SK-N-MC (cell line): ENCODE results near the gene KLK10.

Experiments used
- DNase-seq: peaks from one replicate; pipeline ENCODE4 v3.0.0-alpha.2; 2011; ENCODE audit warnings: low read depth, low spot score
- H3K27ac ChIP-seq: fragments of 200-600 bp; sonication (generic); 2 replicates; pipeline ENCODE4 v1.5.1; 2016; ENCODE audit warnings: mixed run types
- H3K36me3 ChIP-seq: fragments of 200-600 bp; sonication (generic); 2 replicates; pipeline ENCODE4 v1.6.1; 2017; ENCODE audit warnings: antibody characterized with exemption, low read length, mixed read lengths; ENCODE audit not compliant: insufficient read depth
- H3K4me3 ChIP-seq: fragments of 200-600 bp; sonication (generic); 2 replicates; pipeline ENCODE4 v1.5.1; 2016
- H3K9ac ChIP-seq: fragments of 200-600 bp; sonication (generic); 2 replicates; pipeline ENCODE4 v1.8.0; 2017; ENCODE audit warnings: mixed run types, mixed read lengths; ENCODE audit not compliant: insufficient read length
- H3K9me3 ChIP-seq: fragments of 200-600 bp; sonication (generic); 2 replicates; pipeline ENCODE4 v1.6.1; 2017; ENCODE audit warnings: low read depth, mild to moderate bottlenecking, antibody characterized with exemption, low read length, moderate library complexity, mixed read lengths
- EZH2 ChIP-seq: fragments of 200-600 bp; sonication (generic); IDR thresholded peaks from one replicate; pipeline ENCODE4 v1.6.1; 2017; ENCODE audit warnings: antibody characterized with exemption
- FOXP2 ChIP-seq: optimal IDR thresholded peaks from 2 replicates; pipeline ENCODE3; 2011; ENCODE audit warnings: mild to moderate bottlenecking, moderate library complexity; ENCODE audit not compliant: insufficient read depth; ENCODE audit errors: extremely low read length, control extremely low read depth
- POLR2AphosphoS5 ChIP-seq: IDR thresholded peaks from 2 replicates; pipeline ENCODE4 v1.6.1; 2012; ENCODE audit warnings: mild to moderate bottlenecking, low read depth, low read length, borderline replicate concordance

KLK10 gene

GRCh38 chr19:51055866-51056265, 36.4 kb upstream of the KLK10 start:
- no peak for DNase-seq
- no peaks in the 10 kb centered on the region for H3K9me3 ChIP-seq
- no peaks in the 10 kb centered on the region for H3K36me3 ChIP-seq
- TF ChIP-seq EZH2: no peak
- no peak for TF ChIP-seq FOXP2
- no peak for TF ChIP-seq POLR2AphosphoS5
- no peak overlapping the region for H3K4me3 ChIP-seq
- H3K27ac ChIP-seq: no peak overlapping the region
- H3K9ac ChIP-seq: no peak overlapping the region

DNA sequence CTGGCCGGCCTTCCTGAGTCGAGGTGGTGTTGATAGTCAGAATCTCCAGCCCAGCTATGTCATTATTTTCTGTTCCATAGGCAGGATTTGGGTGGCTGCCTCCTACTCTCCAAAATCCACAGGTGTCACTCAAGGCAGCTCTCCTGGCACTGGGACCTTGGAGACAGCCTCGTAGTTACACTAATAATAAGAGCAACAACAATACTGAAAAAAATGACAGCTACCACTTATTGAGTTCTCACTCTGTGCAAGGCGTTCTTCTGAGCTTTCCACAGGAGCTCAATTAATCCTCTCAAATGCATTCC, 27.5 kb upstream of the KLK10 start:
- TF ChIP-seq POLR2AphosphoS5: no peak
- no peak for TF ChIP-seq EZH2
- no peak for TF ChIP-seq FOXP2
- Histone ChIP-seq H3K9me3 (no peaks in the 10 kb centered on the region), H3K27ac (no peak overlapping the region), H3K36me3 (no peaks in the 10 kb centered on the region), H3K9ac (no peak overlapping the region), H3K4me3 (no peak overlapping the region)
- DNase-seq: no peak

DNA sequence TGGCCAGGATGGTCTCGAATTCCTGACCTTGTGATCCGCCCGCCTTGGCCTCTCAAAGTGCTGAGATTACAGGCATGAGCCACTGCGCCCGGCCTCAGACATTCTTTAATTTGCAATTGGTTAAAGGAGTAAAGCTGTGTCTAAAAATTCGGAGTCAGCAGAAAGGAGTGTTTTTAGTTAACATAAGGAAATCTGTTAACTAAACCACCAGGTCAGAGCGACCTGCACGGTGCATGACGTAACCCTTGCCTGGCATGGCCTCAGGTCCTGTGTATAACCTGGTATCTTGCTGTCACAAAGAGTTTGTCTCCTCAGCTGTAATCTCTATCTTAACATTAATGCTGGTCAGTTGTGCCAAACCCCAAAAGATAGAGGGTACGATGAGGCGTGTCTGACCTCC, 24.8 kb upstream of the KLK10 start:
- TF ChIP-seq FOXP2 (no peak), EZH2 (no peak), POLR2AphosphoS5 (no peak)
- no peak for DNase-seq
- Histone ChIP-seq H3K9ac (no peak overlapping the region), H3K36me3 (no peaks in the 10 kb centered on the region), H3K9me3 (no peaks in the 10 kb centered on the region), H3K27ac (no peak overlapping the region), H3K4me3 (no peak overlapping the region)

- H3K9ac ChIP-seq: no peak overlapping the region
- H3K4me3 ChIP-seq: no peak overlapping the region
- TF ChIP-seq EZH2 (no peak), POLR2AphosphoS5 (no peak), FOXP2 (no peak)
- H3K36me3 ChIP-seq: no peaks in the 10 kb centered on the region
- no peak for DNase-seq
- no peak overlapping the region for H3K27ac ChIP-seq
- no peaks in the 10 kb centered on the region for H3K9me3 ChIP-seq
Observed at GRCh38 chr19:51043497-51043896, 24.0 kb upstream of the KLK10 start.

DNA sequence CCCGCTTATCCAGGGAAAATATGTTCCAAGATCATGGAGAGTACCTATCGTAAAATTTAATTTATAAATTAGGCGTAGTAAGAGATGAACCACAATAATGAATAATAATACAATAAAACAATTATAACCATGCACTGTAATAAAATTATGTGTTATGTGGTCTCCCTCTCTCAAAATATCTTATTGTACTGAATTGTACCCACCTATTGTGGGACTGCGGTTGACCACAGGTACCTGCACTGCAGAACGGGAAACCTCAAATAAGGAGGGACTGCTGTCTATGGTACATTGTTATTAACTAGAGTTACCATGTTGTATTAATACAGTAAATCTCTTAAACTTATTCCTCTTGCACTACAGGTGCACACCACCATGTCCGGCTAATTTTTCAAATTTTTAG, 20.6 kb upstream of the KLK10 start:
- Histone ChIP-seq H3K4me3 (no peak overlapping the region), H3K9me3 (no peaks in the 10 kb centered on the region), H3K27ac (no peak overlapping the region), H3K9ac (no peak overlapping the region), H3K36me3 (no peaks in the 10 kb centered on the region)
- no peak for DNase-seq
- TF ChIP-seq FOXP2 (no peak), EZH2 (no peak), POLR2AphosphoS5 (no peak)

DNA sequence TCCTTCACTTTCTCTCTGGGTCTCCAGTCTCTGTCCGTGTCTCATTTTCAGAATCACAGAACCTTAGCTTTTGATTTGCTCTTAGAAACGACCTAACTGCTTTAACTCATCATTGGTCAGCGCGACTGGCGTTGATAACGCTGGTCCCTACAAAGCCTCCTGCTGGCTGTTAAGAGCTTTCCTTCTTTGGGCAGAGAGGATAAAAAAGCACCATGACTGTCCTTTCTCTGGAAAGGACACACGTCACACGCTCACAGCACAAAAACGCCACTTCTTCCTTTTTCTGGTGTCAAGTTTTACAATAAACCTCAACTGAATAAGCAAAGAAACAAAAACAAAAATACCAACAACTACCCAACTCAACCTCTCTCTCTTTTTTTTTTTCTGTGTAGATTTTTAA, 17.0 kb upstream of the KLK10 start:
- no peak for DNase-seq
- no peaks in the 10 kb centered on the region for H3K9me3 ChIP-seq
- TF ChIP-seq FOXP2 (no peak), POLR2AphosphoS5 (no peak), EZH2 (no peak)
- H3K36me3 ChIP-seq: no peaks in the 10 kb centered on the region
- H3K27ac ChIP-seq: no peak overlapping the region
- no peak overlapping the region for H3K9ac ChIP-seq
- H3K4me3 ChIP-seq: no peak overlapping the region

DNA sequence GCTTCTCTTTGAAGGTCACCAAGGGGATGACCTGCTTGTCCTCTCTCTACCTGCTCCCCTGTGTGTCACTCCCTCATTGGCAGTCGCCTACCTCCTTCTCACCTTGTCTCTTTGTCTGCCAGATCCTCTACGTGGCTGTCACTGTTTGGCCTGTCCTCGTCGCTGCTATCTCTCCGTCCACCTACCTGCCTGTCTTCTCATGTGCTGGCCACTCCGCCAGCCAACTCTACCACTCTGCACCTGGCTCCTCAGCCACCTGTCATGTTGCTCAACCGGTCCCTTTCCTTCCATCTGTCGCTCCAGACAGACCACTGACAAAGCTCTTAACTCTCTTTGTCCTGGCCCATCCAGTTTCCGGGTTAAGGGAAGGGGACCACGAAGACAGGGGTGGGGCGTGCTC, 15.2 kb upstream of the KLK10 start, which contains the start of gene KLK12:
KLK12 (minus strand) TSS at position 299 of the 400 bp plus-strand sequence. CDS start 381 bp downstream, outside the sequence.
- no peak for DNase-seq
- TF ChIP-seq POLR2AphosphoS5 (no peak), FOXP2 (no peak), EZH2 (no peak)

GRCh38 chr19:51031880-51032225, 12.3 kb upstream of the KLK10 start:
- TF ChIP-seq POLR2AphosphoS5 (no peak), FOXP2 (no peak), EZH2 (no peak)
- H3K4me3 ChIP-seq: no peak overlapping the region
- H3K36me3 ChIP-seq: no peaks in the 10 kb centered on the region
- DNase-seq: no peak
- H3K27ac ChIP-seq: no peak overlapping the region
- no peaks in the 10 kb centered on the region for H3K9me3 ChIP-seq
- H3K9ac ChIP-seq: no peak overlapping the region

More for the DNA sequence above, 15.2 kb upstream of the KLK10 start, which contains the start of gene KLK12:
- H3K27ac ChIP-seq: no peak within 1 kb of the TSS
- H3K9me3 ChIP-seq: no peaks in the 10 kb centered on the region
- H3K36me3 ChIP-seq: no peaks in the 10 kb centered on the region
- H3K4me3 ChIP-seq: no peak within 1 kb of the TSS
- no peak within 1 kb of the TSS for H3K9ac ChIP-seq

- DNase-seq: no peak
- H3K9me3 ChIP-seq: no peaks in the 10 kb centered on the region
- H3K27ac ChIP-seq: no peak overlapping the region
- H3K36me3 ChIP-seq: no peaks in the 10 kb centered on the region
- TF ChIP-seq EZH2: no peak
- no peak for TF ChIP-seq FOXP2
- TF ChIP-seq POLR2AphosphoS5: no peak
- H3K4me3 ChIP-seq: no peak overlapping the region
- H3K9ac ChIP-seq: no peak overlapping the region
Observed at GRCh38 chr19:51031220-51031879, 11.8 kb upstream of the KLK10 start.
